CD4-positive, alpha-beta T cell treated with Interleukin-4 for 1 hour (primary cell): ENCODE measurements around the gene MYRF.

Source experiments
- DNase-seq, 2 donors: peaks; one replicate each; pipeline ENCODE4 v3.0.0-alpha.2; 2020 to 2022

Gene MYRF

DNA sequence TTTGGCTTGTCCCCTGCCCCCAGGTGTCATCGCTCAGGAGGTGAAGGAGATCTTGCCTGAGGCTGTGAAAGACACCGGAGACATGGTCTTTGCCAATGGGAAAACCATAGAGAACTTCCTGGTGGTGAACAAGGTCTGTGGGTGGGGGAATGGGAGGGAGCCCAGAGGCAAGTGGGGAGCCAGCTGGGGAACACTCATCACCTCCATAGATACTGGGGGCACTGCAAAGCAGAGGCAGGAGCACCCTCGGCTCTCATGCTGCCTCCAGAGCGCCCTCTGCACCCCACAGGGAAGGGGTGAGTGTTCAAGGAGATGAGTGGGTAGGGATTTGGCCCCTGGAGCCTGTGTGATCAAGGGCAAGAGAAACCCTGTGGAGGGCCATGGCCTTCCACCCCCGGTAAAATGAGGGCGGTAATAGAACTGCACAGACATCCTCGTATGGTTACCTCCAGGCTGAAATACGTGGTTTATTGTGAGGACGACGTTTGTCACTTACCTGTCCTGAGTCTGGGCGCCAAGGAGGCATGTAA lies 26.0 kb downstream of the MYRF start:
- DNase-seq, result no peak

- no peak for DNase-seq
These were observed 26.6 kb downstream of the MYRF start for GRCh38 chr11:61778920-61779650.

- no peak for DNase-seq
These were observed 27.5 kb downstream of the MYRF start for GRCh38 chr11:61779666-61780525.

DNA sequence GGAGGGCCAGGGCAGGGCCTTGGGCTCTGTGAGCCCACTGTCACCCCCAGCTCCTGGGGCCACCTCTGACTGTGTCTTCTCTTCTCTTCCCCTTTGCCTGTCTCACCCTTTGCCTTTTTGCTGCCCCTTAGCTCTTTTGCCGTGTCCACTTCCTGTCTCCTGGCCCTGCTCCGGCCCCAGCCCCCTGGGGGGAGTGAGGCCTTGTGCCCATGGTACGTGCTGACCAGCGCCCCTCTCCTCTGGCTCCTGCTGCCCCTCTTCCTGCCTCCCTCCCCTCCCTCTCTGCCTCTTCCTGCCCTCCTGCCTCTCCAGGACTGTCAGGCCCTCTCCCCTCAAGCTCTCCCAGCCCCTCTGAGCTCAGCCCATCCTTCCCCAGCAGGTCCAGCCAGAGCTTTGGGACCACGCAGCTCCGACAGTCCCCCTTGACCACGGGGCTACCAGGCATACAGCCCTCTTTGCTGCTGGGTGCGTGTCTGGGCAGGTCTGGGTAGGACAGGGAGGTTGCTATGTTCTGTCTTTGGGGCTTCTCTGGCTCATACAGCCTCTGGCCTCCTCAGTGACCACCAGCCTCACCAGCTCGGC lies 28.2 kb downstream of the MYRF start:
- no peak for DNase-seq

- DNase-seq, result no peak
These were observed 29.1 kb downstream of the MYRF start for GRCh38 chr11:61781585-61781984.

GRCh38 chr11:61782299-61782698 lies 29.9 kb downstream of the MYRF start:
- DNase-seq, result no peak

GRCh38 chr11:61782841-61783240 lies 30.4 kb downstream of the MYRF start:
- no peak for DNase-seq

DNA sequence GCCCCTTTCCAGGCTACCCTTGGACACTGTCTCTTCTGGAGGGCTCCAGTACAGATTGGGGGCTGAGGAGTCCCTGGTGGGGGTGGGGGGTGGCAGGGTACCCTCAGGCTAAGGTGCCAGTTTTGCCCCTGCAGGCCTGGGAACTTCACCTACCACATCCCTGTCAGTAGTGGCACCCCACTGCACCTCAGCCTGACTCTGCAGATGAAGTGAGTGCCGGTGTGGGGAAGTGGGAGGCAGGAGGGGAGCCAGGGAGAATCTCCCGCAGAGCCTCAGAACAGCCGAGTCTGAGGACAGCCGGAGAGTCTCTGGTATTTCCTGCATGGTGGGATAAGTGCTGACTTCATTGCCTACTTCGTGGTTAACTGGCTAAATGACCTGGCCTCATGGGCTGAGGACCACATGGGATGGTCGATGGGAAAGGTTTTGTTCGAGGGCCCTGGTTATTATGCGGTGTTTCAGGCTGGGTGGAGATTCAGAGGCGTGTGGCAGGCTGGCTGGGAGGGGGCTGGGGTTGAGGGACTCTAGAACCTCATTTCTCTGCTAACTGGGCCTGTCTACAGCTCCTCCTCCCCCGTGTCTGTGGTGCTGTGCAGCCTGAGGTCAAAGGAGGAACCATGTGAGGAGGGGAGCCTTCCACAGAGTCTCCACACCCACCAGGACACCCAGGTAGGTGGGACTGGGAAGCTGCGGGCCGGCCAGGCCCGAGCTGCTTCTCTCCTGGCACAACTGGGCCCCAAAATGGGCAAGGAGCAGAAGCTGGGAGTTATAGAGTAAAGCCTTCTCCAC lies 31.5 kb downstream of the MYRF start:
- DNase-seq, result no peak

DNA sequence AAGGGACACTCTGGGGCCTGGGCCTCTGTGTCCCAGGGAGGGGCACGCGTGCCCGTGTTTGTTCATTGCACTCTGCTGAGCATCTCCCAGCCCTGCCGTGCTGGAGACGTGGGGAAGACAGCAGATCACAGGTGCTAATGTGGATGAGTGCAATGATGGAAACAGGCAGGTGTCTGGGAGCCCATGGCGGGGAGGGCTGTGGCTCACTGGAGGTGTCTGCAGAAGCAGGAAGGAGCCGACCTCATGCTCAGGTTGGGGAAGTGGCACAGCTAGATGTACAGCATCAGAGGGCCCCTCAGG lies 32.0 kb downstream of the MYRF start:
- DNase-seq, result no peak

- no peak for DNase-seq
These were observed 33.5 kb downstream of the MYRF start for GRCh38 chr11:61785837-61786402.

- DNase-seq, result peak in 1 of 2 donors; percentile 22
These were observed 35.6 kb downstream of the MYRF start for GRCh38 chr11:61787928-61788491.

- peak; percentile 54 to 59 for DNase-seq
These were observed 39.4 kb downstream of the MYRF start for GRCh38 chr11:61791737-61792309.

DNA sequence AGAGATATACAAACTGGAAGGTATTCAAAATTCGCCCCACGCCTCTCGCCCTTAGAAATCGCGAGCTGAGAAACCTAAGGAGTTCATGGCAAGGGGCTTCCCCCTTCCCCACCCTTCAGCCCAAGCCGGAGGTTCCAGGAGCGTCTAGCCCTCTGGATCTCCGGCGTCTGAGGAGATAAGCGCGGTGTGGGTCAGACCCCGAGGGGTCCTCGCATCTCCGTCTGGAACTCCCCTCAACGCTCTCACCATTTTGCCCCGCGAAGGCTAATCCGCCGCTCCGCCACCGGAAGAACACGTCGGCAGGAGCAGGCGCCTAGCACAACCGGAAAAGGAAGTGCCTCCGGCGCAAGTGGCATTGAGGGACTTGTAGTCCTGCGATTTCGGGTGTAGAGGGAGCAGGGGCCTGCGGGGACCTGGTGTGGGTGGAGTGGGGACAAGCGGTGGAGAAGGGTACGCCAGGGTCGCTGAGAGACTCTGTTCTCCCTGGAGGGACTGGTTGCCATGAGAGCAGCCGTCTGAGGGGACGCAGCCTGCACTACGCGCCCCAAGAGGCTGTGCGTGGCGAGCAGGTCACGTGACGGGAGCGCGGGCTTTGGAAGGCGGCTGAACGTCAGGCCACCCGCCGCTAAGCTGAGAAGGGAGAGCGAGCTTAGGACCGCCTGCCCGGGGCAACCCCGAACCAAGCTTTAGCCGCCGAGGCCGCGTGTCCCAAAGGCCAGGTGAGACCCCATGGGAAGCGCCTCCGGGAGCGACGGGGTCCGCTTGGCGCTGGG lies 40.1 kb downstream of the MYRF start, which contains the start of the genes FEN1 and TMEM258:
Gene FEN1, plus strand, starts transcription at position 602 of the 773 bp plus-strand sequence. CDS start 2,451 bp downstream, outside the sequence.
Gene TMEM258, minus strand, starts transcription at position 290 of the 773 bp plus-strand sequence. Its CDS starts 41 bp downstream, at position 249.
- peak; percentile 90 for DNase-seq

GRCh38 chr11:61793083-61793828 lies 40.8 kb downstream of the MYRF start:
- DNase-seq, result no peak

DNA sequence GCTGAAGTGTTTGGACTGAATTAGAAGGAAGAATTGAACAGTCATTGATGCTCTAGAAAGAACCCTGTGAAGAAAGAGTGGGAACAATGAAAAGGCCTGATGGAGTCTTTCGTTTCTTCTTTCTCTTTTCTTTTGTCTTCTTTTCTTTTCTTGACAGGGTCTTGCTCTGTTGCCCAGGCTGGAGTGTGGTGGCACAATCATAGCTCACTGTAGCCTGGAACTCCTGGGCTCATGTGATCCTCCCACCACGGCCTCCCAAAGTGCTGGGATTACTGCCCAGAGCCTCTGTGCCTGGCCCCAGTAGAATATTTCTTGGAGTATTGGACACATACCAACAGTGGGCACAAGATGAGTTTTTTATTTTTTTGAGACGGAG lies 41.4 kb downstream of the MYRF start:
- DNase-seq, result no peak

DNA sequence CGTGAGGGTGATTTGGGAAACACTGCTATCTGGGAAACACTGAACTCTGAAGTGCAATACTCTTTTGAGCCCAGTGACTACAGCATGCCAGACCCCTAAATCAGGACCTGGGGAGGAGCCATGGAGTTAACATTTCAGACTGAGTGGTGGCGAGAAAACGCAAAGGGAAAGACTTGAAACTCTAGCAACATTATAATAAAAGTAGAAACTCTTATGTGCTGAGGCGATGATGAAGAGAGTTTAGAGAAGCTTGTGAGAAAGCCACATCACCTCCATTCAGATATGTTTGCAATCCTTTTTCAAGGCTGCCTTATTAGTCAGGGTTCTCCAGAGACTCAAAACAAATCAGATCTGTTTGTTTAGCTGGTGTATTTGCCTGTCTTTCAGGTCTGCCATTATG lies 42.1 kb downstream of the MYRF start:
- DNase-seq, result no peak

- no peak for DNase-seq
These were observed 43.0 kb downstream of the MYRF start for GRCh38 chr11:61795459-61795858.

DNA sequence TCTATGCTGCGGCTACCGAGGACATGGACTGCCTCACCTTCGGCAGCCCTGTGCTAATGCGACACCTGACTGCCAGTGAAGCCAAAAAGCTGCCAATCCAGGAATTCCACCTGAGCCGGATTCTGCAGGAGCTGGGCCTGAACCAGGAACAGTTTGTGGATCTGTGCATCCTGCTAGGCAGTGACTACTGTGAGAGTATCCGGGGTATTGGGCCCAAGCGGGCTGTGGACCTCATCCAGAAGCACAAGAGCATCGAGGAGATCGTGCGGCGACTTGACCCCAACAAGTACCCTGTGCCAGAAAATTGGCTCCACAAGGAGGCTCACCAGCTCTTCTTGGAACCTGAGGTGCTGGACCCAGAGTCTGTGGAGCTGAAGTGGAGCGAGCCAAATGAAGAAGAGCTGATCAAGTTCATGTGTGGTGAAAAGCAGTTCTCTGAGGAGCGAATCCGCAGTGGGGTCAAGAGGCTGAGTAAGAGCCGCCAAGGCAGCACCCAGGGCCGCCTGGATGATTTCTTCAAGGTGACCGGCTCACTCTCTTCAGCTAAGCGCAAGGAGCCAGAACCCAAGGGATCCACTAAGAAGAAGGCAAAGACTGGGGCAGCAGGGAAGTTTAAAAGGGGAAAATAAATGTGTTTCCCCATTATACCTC lies 43.6 kb downstream of the MYRF start:
- no peak for DNase-seq

DNA sequence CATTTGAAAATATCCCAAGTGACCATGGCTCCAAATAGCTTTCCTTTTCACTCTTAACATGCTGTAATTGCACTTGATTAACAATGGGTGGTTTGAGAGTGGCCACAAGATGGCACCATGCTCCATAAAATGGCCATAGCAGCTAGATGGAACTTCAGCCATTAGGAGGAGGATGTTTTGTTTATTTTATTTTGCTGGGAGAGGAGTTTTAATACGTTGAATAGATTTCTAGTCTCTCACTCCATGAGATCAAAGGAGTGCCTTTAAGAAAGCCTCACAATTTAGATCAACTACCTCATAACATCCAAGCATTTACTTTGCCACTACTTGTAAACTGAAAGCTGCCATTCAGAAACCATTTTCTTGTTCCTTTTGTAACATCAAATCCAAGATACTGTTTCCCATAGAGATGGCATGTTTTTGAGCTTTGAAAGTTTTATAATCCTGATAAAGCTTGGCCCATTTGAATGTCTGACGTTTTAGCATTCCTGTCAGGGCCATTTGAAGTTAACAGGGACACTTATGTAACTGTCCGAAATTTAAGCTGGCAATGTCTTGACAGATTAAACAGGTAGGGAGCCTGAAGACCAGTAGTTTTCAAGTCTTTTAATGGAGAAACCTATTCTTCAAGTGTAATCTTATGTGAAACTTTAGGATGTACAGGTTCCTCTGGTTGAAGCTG lies 45.0 kb downstream of the MYRF start:
- DNase-seq, result peak; percentile 80 to 83
